ENCODE measurements around the gene FOSL1. TPM values are rescaled to one million over a fixed set of nuclear protein-coding genes. Genes with fewer than 3 reads are reported as not detected.
A peak's percentile ranks its signal among the peaks of the same experiment; 100 is the strongest.

FOSL1 gene
- total and polyA plus RNA-seq, 2 of the 13 experiments (the other 11 are each of a cell fraction or from before 2014, with no cell fraction given) = 4.0 to 4.1 TPM

DNA sequence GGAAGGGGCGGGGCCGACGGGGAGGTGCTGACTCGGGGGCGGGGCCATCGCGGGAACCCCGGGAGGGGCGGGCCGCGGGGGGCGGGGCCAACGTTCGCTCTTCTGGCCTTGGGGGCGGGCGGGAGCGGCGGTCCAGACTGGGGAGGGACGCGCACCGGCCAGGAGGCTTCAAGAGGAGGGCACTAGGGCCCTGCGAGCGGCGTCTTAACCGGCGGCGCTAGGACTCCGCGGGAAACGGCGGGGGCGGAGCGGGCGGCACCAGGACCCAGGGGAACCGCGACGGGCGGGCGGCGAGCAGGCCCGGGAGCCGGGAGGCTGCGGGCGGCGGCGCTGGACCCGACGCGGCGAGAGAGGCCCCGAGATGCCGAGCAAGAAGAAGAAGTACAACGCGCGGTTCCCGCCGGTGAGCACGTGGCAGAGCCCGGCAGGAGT lies 19.0 kb upstream of the FOSL1 start, which contains the start of gene DRAP1 (continued):
- TF ChIP-seq, protein P1, sequence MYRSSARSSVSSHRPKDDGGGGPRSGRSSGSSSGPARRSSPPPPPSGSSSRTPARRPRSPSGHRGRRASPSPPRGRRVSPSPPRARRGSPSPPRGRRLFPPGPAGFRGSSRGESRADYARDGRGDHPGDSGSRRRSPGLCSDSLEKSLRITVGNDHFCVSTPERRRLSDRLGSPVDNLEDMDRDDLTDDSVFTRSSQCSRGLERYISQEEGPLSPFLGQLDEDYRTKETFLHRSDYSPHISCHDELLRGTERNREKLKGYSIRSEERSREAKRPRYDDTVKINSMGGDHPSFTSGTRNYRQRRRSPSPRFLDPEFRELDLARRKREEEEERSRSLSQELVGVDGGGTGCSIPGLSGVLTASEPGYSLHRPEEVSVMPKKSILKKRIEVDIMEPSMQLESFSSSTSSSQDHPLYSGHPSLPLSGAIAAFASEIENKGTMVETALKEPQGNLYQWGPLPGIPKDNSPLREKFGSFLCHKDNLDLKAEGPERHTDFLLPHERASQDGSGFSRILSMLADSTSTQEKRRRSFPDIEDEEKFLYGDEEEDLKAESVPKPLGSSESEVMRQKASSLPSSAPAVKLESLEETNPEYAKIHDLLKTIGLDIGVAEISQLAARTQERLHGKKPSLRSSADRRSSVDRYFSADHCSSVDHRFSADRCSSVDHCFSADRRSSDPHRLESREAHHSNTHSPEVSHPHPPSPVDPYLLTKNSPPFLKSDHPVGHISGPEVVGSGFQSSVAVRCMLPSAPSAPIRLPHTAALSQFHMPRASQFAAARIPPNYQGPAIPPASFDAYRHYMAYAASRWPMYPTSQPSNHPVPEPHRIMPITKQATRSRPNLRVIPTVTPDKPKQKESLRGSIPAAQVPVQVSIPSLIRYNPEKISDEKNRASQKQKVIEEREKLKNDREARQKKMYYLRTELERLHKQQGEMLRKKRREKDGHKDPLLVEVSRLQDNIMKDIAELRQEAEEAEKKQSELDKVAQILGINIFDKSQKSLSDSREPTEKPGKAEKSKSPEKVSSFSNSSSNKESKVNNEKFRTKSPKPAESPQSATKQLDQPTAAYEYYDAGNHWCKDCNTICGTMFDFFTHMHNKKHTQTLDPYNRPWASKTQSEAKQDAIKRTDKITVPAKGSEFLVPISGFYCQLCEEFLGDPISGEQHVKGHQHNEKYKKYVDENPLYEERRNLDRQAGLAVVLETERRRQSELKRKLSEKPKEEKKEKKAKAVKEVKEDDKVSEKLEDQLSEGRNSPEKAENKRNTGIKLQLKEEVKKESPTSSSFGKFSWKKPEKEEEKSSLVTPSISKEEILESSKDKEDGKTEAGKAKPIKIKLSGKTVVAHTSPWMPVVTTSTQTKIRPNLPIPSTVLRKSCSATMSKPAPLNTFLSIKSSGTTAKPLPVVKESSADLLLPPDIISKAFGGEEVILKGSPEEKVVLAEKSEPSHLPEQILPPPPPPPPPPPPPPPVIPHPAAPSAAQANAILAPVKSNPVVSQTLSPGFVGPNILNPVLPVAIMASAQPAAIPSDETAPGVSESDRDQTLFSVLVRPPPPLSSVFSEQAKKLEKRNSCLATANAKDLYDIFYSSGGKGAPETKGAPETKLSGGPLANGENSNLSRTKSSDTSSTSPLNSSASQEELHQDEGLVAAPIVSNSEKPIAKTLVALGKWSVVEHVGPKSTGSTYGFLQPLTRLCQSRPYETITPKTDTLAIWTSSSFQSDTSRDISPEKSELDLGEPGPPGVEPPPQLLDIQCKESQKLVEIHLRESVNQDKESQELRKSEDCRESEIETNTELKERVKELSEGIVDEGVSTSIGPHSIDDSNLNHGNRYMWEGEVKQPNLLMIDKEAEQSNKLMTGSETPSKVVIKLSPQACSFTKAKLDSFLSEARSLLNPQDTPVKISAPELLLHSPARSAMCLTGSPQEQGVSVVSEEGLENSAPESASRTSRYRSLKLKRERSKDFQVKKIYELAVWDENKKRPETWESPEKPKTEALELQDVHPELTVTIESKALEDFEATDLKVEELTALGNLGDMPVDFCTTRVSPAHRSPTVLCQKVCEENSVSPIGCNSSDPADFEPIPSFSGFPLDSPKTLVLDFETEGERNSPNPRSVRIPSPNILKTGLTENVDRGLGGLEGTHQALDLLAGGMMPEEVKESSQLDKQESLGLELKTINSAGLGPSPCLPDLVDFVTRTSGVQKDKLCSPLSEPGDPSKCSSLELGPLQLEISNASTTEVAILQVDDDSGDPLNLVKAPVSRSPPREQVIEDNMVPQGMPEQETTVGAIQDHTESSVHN (CRISPR knock-in tag; IDR thresholded peaks at IDR 0.05) = no peak
- TF ChIP-seq ELF1 (CRISPR knock-in tag; IDR thresholded peaks at IDR 0.05) (peak; percentile 49; the same call in 1 of the 2 replicates), AHR (CRISPR knock-in tag; IDR thresholded peaks at IDR 0.05) (peak; percentile 89; the same call in 1 of the 2 replicates), ZSCAN30 (CRISPR knock-in tag; IDR thresholded peaks at IDR 0.05) (peak; percentile 41; the same call in 1 of the 2 replicates), PTBP1 (IDR thresholded peaks at IDR 0.05; ENCODE audit: low read depth, low read length, poor library complexity, severe bottlenecking) (no peak), NRL (CRISPR knock-in tag; IDR thresholded peaks at IDR 0.05; ENCODE audit: borderline replicate concordance) (no peak), RNF2 (conservative IDR thresholded peaks at IDR 0.05; ENCODE audit: low read depth) (peak; percentile 70), ZNF343 (CRISPR knock-in tag; IDR thresholded peaks at IDR 0.05) (no peak; the same call in 1 of the 2 replicates), ZNF747 (CRISPR knock-in tag; IDR thresholded peaks at IDR 0.05; ENCODE audit: borderline replicate concordance) (0 out of 2 replicates have a peak, but pooled peaks have one; percentile 55), SRSF9 (IDR thresholded peaks at IDR 0.05; ENCODE audit: borderline replicate concordance, insufficient read depth, low read depth, low read length, poor library complexity, severe bottlenecking) (no peak)
- TF ChIP-seq, protein P2, sequence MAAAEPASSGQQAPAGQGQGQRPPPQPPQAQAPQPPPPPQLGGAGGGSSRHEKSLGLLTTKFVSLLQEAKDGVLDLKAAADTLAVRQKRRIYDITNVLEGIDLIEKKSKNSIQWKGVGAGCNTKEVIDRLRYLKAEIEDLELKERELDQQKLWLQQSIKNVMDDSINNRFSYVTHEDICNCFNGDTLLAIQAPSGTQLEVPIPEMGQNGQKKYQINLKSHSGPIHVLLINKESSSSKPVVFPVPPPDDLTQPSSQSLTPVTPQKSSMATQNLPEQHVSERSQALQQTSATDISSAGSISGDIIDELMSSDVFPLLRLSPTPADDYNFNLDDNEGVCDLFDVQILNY (CRISPR knock-in tag; conservative IDR thresholded peaks at IDR 0.05) = peak; percentile 75
- TF ChIP-seq, protein P3, sequence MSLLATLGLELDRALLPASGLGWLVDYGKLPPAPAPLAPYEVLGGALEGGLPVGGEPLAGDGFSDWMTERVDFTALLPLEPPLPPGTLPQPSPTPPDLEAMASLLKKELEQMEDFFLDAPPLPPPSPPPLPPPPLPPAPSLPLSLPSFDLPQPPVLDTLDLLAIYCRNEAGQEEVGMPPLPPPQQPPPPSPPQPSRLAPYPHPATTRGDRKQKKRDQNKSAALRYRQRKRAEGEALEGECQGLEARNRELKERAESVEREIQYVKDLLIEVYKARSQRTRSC (CRISPR knock-in tag; IDR thresholded peaks at IDR 0.05; ENCODE audit: low read depth) = no peak
- TF ChIP-seq, protein P4, sequence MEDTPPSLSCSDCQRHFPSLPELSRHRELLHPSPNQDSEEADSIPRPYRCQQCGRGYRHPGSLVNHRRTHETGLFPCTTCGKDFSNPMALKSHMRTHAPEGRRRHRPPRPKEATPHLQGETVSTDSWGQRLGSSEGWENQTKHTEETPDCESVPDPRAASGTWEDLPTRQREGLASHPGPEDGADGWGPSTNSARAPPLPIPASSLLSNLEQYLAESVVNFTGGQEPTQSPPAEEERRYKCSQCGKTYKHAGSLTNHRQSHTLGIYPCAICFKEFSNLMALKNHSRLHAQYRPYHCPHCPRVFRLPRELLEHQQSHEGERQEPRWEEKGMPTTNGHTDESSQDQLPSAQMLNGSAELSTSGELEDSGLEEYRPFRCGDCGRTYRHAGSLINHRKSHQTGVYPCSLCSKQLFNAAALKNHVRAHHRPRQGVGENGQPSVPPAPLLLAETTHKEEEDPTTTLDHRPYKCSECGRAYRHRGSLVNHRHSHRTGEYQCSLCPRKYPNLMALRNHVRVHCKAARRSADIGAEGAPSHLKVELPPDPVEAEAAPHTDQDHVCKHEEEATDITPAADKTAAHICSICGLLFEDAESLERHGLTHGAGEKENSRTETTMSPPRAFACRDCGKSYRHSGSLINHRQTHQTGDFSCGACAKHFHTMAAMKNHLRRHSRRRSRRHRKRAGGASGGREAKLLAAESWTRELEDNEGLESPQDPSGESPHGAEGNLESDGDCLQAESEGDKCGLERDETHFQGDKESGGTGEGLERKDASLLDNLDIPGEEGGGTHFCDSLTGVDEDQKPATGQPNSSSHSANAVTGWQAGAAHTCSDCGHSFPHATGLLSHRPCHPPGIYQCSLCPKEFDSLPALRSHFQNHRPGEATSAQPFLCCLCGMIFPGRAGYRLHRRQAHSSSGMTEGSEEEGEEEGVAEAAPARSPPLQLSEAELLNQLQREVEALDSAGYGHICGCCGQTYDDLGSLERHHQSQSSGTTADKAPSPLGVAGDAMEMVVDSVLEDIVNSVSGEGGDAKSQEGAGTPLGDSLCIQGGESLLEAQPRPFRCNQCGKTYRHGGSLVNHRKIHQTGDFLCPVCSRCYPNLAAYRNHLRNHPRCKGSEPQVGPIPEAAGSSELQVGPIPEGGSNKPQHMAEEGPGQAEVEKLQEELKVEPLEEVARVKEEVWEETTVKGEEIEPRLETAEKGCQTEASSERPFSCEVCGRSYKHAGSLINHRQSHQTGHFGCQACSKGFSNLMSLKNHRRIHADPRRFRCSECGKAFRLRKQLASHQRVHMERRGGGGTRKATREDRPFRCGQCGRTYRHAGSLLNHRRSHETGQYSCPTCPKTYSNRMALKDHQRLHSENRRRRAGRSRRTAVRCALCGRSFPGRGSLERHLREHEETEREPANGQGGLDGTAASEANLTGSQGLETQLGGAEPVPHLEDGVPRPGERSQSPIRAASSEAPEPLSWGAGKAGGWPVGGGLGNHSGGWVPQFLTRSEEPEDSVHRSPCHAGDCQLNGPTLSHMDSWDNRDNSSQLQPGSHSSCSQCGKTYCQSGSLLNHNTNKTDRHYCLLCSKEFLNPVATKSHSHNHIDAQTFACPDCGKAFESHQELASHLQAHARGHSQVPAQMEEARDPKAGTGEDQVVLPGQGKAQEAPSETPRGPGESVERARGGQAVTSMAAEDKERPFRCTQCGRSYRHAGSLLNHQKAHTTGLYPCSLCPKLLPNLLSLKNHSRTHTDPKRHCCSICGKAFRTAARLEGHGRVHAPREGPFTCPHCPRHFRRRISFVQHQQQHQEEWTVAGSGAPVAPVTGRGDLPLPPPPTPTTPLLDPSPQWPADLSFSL (CRISPR knock-in tag; IDR thresholded peaks at IDR 0.05) = no peak
